SU-DHL-6 (cell line): ENCODE results near the gene SLC34A3.

ENCODE experiments used
- EZH2phosphoT487 ChIP-seq: fragments of 200-600 bp; sonication (generic), shearing (Covaris generic); conservative IDR thresholded peaks from 2 replicates; pipeline ENCODE4 v1.6.1; 2018; ENCODE audit warnings: mild to moderate bottlenecking, antibody characterized with exemption, low read length, moderate library complexity, mixed read lengths
- TF ChIP-seq, protein P1 (sequence below): fragments of 200-600 bp; sonication (generic); IDR thresholded peaks from one replicate; pipeline ENCODE4 v1.5.1; 2017; ENCODE audit warnings: antibody characterized with exemption, mild to moderate bottlenecking, low read length, moderate library complexity; ENCODE audit not compliant: insufficient read depth, poor library complexity, severe bottlenecking

DNA sequence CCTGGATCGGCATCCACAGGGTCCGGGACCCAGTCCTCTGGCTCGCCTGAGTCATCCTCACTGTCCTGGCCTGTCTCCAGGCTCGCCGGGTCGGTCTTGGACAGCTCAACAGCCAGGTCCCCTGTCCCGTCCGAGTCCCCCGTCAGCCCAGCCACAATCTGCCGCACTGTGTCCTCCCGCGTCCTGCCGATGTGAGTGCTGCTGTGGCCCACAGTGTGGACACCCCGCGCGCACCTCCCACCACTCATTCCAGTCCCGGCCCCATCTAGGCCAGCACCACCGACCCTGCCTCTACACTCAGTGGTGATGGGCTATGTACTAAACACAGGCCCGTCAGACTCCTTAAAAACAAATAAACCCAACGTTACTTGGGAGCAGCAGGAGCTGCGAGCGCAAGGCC, 49.0 kb upstream of the SLC34A3 start:
- TF ChIP-seq, protein P1, sequence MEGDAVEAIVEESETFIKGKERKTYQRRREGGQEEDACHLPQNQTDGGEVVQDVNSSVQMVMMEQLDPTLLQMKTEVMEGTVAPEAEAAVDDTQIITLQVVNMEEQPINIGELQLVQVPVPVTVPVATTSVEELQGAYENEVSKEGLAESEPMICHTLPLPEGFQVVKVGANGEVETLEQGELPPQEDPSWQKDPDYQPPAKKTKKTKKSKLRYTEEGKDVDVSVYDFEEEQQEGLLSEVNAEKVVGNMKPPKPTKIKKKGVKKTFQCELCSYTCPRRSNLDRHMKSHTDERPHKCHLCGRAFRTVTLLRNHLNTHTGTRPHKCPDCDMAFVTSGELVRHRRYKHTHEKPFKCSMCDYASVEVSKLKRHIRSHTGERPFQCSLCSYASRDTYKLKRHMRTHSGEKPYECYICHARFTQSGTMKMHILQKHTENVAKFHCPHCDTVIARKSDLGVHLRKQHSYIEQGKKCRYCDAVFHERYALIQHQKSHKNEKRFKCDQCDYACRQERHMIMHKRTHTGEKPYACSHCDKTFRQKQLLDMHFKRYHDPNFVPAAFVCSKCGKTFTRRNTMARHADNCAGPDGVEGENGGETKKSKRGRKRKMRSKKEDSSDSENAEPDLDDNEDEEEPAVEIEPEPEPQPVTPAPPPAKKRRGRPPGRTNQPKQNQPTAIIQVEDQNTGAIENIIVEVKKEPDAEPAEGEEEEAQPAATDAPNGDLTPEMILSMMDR, result no peak
- TF ChIP-seq EZH2phosphoT487, result no peak
